ENCODE results near the gene EXOC3L4. TPM values are rescaled to one million over a fixed set of nuclear protein-coding genes. Genes with fewer than 3 reads are reported as not detected.
A peak's percentile ranks its signal among the peaks of the same experiment; 100 is the strongest.

Gene EXOC3L4
- total RNA-seq, 1 donor from 2014 or later = 0.20 TPM

GRCh38 chr14:103091041-103091882 lies 3.3 kb upstream of the EXOC3L4 start:
- peak; percentile 49 for ATAC-seq

- ATAC-seq = no peak
Observed at GRCh38 chr14:103091883-103092222, 2.7 kb upstream of the EXOC3L4 start.

DNA sequence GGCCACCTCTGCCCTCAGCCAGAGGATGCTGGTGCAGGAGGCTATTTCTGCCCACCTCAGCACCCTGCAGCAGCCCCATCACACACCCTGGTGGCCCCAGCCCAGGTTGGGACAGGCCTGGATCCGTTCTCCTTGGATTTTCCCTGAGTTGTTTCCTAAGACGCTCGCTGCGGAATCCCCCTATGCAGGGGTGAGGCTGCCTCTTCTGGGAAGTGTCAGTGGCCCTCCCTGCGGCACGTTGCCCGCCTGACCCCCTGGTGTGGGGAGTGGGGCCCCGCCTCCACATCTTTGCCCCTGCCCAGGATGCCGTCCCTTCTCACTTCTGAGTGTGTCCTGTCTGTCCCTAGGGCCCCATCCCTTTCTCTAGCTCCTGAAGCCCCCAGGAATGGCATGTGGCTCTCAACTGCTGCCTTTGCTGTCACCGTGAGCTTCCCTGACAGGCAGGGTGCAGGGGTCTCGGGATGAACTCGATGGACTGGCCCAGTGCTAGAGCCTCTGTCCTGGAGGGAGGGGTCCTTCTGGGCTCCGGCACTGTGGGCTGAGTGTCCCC lies 594 bp upstream of the EXOC3L4 start:
- peak; percentile 4 for ATAC-seq

DNA sequence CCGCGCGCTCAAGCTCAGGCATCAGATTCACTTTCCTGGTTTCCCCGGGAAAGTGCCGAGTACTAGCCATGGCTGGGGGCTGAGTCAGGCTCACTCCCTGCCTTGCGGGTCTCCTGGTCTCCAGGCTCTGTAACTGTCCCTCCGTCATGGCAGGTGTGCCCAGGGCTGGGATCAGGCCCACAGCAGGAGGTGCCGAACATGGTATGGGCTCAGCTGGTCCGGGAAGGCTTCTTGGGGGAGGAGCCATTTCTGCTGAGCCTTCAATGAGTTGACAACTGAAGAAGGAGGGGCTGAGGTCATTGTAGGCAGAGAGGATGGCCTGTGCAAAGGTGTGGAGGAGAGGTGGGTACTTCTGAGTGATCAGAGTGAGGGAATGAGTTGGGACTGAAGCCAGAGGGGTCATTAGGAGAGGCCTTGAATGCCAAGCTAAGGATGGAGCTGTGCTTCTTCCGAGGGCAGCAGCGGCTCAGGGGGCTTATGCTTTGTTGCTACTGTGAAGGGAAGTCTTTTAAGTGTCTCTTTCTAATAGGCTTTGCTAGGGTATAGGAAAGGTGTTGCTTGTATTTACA lies 769 bp downstream of the EXOC3L4 start:
- no peak for ATAC-seq

DNA sequence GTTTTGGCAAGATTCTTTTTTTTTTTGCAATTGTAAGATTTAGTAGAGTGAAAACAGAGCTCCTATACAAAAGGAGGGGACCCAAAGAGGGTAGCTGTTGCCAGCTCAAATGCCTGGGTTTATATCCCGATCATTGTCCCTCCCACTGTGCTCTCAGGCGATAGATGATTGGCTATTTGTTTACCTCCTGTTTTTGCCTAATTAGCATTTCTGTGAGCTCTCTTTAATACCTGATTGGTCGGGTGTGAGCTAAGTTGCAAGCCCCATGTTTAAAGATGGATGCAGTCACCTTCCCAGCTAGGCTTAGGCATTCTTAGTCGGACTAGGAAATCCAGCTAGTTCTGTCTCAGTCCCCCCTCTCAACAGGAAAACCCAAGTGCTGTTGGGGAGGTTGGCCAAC lies 1.9 kb downstream of the EXOC3L4 start:
- ATAC-seq = no peak

- no peak for ATAC-seq
Observed at GRCh38 chr14:103097244-103097993, 2.9 kb downstream of the EXOC3L4 start.

GRCh38 chr14:103097994-103098957 lies 3.8 kb downstream of the EXOC3L4 start:
- no peak for ATAC-seq

DNA sequence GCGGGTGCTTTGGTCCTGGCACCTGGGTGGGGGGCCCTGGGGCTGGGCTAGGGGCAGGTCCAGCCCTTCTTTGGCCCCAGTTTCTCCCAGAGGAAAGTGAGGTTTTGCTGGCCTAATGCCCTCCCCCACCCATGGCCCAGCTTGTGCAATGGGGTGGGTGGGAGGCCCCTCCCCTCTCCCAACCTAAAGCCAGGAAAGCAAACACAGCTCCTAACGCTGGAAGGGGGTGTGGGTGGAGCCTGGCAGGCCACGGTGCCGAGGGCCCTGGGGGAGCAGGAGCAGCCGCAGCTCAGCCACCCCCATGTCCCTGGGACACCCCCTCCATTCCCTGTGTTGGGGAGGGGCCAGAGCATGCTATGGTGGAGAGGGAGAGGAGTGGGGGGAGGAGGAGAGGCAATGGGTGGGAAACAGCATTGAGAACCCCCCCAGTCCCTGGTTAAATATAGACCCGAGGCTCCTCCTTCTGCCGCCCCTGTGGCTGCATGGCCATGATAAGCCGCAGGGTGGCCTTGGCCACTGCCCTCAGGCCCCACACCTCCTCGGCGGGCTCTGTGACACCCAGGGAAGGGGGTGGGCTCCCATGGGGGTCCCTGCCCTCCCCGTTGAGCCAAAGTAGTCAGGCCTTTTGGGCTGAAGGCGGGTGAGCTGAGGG lies 4.7 kb downstream of the EXOC3L4 start:
- ATAC-seq = no peak

- no peak for ATAC-seq
Observed at GRCh38 chr14:103099733-103100280, 5.3 kb downstream of the EXOC3L4 start.

DNA sequence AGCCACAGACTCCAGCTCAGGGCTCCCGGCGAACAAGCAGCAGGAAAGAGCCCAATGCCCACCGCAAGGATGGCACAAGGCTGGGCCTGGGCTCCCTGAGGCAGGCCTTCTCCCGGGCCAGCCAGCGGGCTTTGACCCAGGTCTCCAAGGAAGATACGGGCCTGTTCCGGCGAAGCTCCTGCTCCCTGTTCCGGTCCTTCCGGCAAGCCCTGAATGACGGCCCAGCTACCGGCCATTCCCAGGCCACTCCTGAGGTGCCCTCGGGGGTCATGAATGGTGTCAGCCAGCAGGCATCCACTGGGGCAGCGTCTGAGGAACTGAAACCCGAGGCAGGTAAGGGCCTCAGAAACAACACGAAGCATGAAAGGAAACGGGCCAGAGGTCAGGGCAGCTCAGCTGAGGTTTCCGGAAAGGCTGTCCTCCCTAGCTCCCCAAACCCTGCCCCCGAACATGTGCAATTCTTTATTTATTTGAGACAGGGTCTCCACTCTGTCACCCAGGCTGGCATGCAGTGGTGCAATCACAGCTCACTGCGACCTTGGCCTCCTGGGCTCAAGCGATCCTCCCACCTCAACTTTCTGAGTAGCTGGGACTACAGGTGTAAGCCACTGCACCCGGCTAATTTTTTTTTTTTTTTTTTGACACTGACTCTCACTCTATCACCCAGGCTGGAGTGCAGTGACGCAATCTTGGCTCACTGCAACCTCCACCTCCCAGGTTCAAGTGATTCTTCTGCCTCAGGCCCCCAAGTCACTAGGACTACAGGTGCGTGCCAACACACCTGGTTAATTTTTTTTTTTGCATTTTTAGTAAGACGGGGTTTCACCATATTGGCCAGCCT lies 6.0 kb downstream of the EXOC3L4 start:
- ATAC-seq = no peak

DNA sequence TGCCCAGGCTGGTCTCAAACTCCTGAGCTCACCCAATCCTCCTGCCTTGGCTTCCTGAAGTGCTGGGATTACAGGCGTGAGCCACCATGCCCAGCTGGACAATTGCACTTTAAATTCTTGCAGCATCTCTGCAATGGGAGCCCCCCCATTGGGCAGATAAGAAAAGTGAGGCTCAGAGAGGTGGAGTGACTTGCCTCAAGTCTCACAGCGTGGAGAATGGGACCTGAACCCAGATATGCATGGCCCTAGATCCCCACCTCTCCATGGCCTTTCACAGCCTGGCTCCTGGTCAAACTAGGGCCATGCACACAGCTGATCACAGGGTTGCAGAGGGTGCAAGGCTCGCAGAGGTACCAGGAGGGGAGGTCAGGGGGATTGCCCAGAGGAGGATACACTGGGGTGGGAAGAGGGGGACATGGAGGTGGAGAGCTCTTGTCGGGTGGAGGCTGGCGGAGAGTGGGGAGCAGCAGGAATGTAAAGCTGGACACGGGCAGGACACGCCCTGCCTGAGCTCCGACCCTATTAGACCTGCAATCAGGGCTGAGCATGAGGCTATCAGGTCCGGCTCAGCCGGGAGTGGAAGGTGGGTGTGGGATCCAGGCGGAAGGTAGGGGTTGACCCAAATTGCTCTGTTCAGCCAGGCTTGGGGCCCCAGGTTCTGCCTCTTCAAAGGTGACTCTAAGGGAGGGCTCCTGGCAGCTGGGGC lies 6.9 kb downstream of the EXOC3L4 start:
- no peak for ATAC-seq

- ATAC-seq = no peak
Observed at GRCh38 chr14:103101963-103102688, 7.6 kb downstream of the EXOC3L4 start.

DNA sequence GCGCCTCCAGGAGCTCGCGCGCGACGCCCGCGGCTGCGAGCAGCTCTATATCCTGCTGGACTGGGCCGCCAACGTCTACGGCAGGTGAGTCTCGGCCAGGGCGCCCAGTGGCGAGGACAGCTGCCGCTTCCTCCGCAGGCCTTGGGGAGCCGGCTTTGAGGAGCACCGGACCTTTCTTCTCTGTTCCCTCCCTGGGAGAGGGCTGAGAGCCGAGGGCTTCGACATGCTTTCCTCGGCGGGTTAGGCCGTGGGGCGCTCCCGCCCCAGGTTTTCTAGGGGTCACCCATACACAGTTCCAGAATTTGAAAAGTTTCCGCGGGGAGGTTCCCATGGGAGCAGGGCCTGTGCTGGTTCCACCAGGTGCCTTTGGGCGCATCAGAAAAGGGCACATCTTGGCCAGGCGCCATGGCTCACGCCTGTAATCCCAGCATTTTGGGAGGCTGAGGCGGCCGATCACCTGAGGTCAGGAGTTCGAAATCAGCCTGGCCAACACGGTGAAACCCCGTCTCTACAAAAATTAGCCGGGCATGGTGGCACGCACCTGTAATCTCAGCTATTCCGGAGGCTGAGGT lies 8.2 kb downstream of the EXOC3L4 start:
- no peak for ATAC-seq

DNA sequence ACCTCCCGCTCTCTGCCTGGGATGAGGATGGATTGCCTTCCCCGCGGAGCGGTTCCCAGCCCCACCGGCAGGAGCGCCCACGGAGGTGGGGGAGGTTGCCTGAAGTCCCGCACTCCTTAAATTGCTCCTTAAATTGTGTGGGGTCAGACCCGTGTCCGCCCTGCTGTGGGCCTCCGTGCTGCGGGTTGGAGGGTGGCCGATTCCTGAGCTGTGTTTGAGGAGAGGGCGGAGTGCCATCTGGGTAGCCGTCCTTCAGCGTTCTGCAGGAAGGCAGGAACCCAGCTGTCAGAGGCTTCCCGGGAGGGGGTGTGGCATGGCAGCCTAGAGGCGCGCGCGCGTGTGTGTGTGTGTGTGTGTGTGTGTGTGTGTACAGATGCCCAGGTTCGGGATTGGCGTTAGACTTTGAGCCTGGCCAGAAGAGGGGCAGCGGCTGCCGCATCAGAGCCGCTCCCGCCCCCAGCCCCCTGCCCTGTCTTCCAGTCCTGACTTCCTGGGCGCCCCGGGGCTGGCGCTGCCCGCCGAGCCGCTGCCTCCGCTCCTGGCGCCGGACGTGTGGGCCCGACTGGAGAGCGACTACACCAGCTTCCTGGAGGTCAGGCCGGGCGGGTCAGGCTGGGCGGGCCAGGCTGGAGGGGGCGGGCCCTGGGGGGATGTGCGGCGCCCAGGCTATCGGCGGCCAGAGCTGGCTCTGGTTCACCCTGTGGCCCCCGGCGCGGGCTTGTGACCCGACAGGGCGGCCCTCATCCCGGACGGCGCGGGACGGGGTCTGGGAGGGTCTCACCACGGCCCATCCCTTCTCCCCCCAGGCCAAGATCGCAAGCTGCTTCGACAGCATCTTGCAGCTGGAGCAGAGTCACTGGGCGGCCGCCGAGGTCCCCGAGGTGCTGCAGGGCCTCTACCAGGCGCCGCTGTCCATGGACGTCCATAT lies 9.2 kb downstream of the EXOC3L4 start:
- ATAC-seq = peak; percentile 48

DNA sequence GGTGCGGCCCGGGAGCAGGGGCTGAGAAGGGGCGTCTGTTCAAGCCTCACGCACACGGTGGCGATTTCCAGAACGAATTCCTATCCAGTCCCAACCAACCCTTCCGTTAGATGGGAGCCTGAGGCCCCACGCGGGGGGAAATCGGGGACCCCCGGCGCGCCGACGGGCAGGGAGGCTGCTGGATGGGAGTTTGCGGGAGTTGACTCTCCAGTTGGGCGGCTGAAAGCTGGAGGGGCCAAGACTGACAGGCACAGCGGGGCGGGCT lies 9.8 kb downstream of the EXOC3L4 start:
- ATAC-seq = no peak

- ATAC-seq = peak; percentile 77
Observed at GRCh38 chr14:103104654-103105452, 10.3 kb downstream of the EXOC3L4 start.

Measured in esophagus mucosa (tissue), 1 donor.